Measurements from ENCODE around the gene ANKMY1.

GRCh38 chr2:240603081-240603835 is 45.5 kb upstream of the ANKMY1 start:
- TF ChIP-seq CTCF (IDR thresholded peaks at IDR 0.05) (no peak), POLR2A (IDR thresholded peaks at IDR 0.05) (no peak)

Measured in testis (tissue), 2 donors.